Measurements from ENCODE around the gene CPT1B. TPM values are rescaled to one million over a fixed set of nuclear protein-coding genes. Genes with fewer than 3 reads are reported as not detected.

The CPT1B gene
- polyA plus RNA-seq, 1 donor from 2014 or later, result 72.4 TPM

- Histone ChIP-seq H3K27ac (ENCODE audit: low read length) (no peak overlapping the region), H3K9me2 (ENCODE audit: insufficient read depth, low read length) (no peaks in the 10 kb centered on the region), H3K36me3 (ENCODE audit: insufficient read depth, low read length) (no peaks in the 10 kb centered on the region), H3K27me3 (ENCODE audit: insufficient read depth, low read depth, low read length) (peaks cover 13% of the 10 kb centered on the region), H3K9ac (ENCODE audit: low read length) (no peak overlapping the region), H3F3A (ENCODE audit: insufficient read depth, low read length, poor library complexity, severe bottlenecking) (no peaks in the 10 kb centered on the region), H2AFZ (ENCODE audit: low read depth, low read length) (no peak overlapping the region), H3K4me2 (ENCODE audit: low read length) (no peak overlapping the region), H4K20me1 (ENCODE audit: insufficient read depth) (no peaks in the 10 kb centered on the region), H3K4me3 (ENCODE audit: low read length) (no peak overlapping the region), H3K9me3 (ENCODE audit: low read length) (no peaks in the 10 kb centered on the region), H3K79me2 (replicated peaks; ENCODE audit: insufficient read depth, low read length) (no peaks in the 10 kb centered on the region)
- TF ChIP-seq REST (IDR thresholded peaks at IDR 0.05; ENCODE audit: borderline replicate concordance) (no peak), EP300 (conservative IDR thresholded peaks at IDR 0.05; ENCODE audit: poor library complexity, severe bottlenecking) (no peak), TAF1 (IDR thresholded peaks at IDR 0.05; ENCODE audit: low read depth) (no peak)
Measured at GRCh38 chr22:50546326-50547262, 31.6 kb downstream of the CPT1B start.

GRCh38 chr22:50545522-50546325 lies 32.5 kb downstream of the CPT1B start, which contains the start of gene KLHDC7B:
KLHDC7B (plus strand) TSS chr22:50545899; CDS start chr22:50546244, 345 bp downstream.
- Histone ChIP-seq H3K27ac (ENCODE audit: low read length) (no peak within 1 kb of the TSS), H3K27me3 (ENCODE audit: insufficient read depth, low read depth, low read length) (peaks cover 13% of the 10 kb centered on the region), H3K9ac (ENCODE audit: low read length) (no peak within 1 kb of the TSS), H3K4me3 (ENCODE audit: low read length) (no peak within 1 kb of the TSS), H3K4me2 (ENCODE audit: low read length) (no peak within 1 kb of the TSS), H3F3A (ENCODE audit: insufficient read depth, low read length, poor library complexity, severe bottlenecking) (no peaks in the 10 kb centered on the region), H3K9me3 (ENCODE audit: low read length) (no peaks in the 10 kb centered on the region), H3K9me2 (ENCODE audit: insufficient read depth, low read length) (no peaks in the 10 kb centered on the region), H3K36me3 (ENCODE audit: insufficient read depth, low read length) (no peaks in the 10 kb centered on the region), H3K79me2 (replicated peaks; ENCODE audit: insufficient read depth, low read length) (no peaks in the 10 kb centered on the region), H2AFZ (ENCODE audit: low read depth, low read length) (no peak within 1 kb of the TSS), H4K20me1 (ENCODE audit: insufficient read depth) (no peaks in the 10 kb centered on the region)
- TF ChIP-seq REST (IDR thresholded peaks at IDR 0.05; ENCODE audit: borderline replicate concordance), result no peak
- TF ChIP-seq CTCF (IDR thresholded peaks at IDR 0.05; ENCODE audit: poor library complexity, severe bottlenecking), result no peak
- TF ChIP-seq POLR2AphosphoS5 (IDR thresholded peaks at IDR 0.05), result no peak
- no peak for TF ChIP-seq EP300 (conservative IDR thresholded peaks at IDR 0.05; ENCODE audit: poor library complexity, severe bottlenecking)
- no peak for TF ChIP-seq SMC3 (conservative IDR thresholded peaks at IDR 0.05; ENCODE audit: poor library complexity)
- TF ChIP-seq MXI1 (conservative IDR thresholded peaks at IDR 0.05; ENCODE audit: poor library complexity, severe bottlenecking), result no peak
- TF ChIP-seq RAD21 (conservative IDR thresholded peaks at IDR 0.05), result no peak
- TF ChIP-seq TAF1 (IDR thresholded peaks at IDR 0.05; ENCODE audit: low read depth), result no peak
- TF ChIP-seq EZH2 (IDR thresholded peaks at IDR 0.05; ENCODE audit: borderline replicate concordance, insufficient read depth, low read length, poor library complexity, severe bottlenecking), result no peak

Measured in neural cell (in vitro differentiated cells).